ENCODE data around the gene ARGLU1.

Gene ARGLU1

GRCh38 chr13:106597749-106598395, 29.9 kb upstream of the ARGLU1 start:
- WGBS, 2 donors (ENCODE audit: extremely low coverage in 2 of 2, insufficient read length in 2 of 2, insufficient replicate concordance in 1 of 2), result no CpG with 5 or more reads among the region's 7 CpGs

GRCh38 chr13:106597186-106597585, 29.2 kb upstream of the ARGLU1 start:
- Histone ChIP-seq H2BK12ac (ENCODE audit: low read length) (no peak overlapping the region), H3K79me1 (ENCODE audit: low read depth, low read length) (no peaks in the 10 kb centered on the region), H3K27ac (replicated peaks; ENCODE audit: low read length) (no peak overlapping the region), H3K4me1 (ENCODE audit: control insufficient read depth in 2 of 2, insufficient read depth in 1 of 2, low read depth in 1 of 2, low read length in 2 of 2) (peaks cover 0 to 4% of the 10 kb centered on the region in 2 donors), H2BK120ac (ENCODE audit: low read depth, low read length) (no peak overlapping the region), H3K9ac (ENCODE audit: low read depth, low read length, poor library complexity) (no peak overlapping the region), H2BK5ac (ENCODE audit: low read length) (no peak overlapping the region), H3K4ac (ENCODE audit: low read length) (no peak overlapping the region), H3K9me3 (replicated peaks in 1 of 2; ENCODE audit: control insufficient read depth in 2 of 2, insufficient read depth in 1 of 2, low read depth in 1 of 2, low read length in 2 of 2) (peaks cover 0 to 2% of the 10 kb centered on the region in 2 donors), H3K4me3 (ENCODE audit: low read length in 2 of 2) (no peak overlapping the region), H3K23ac (ENCODE audit: low read depth, low read length, poor library complexity) (no peak overlapping the region), H3K27me3 (ENCODE audit: control insufficient read depth in 3 of 3, insufficient read depth in 3 of 3, low read depth in 1 of 3, low read length in 3 of 3) (peaks cover 0 to 4% (median 0%) of the 10 kb centered on the region in 3 experiments), H2BK15ac (ENCODE audit: low read length) (no peak overlapping the region), H4K91ac (ENCODE audit: low read depth, low read length, poor library complexity) (no peak overlapping the region), H3K18ac (ENCODE audit: low read length) (no peak overlapping the region), H2AFZ (ENCODE audit: low read length) (no peak overlapping the region), H2AK5ac (ENCODE audit: low read depth, low read length) (no peak overlapping the region), H4K8ac (ENCODE audit: low read depth, low read length) (no peak overlapping the region), H3K4me2 (ENCODE audit: insufficient read depth, low read length, poor library complexity, severe bottlenecking) (no peak overlapping the region), H3K14ac (ENCODE audit: low read length) (no peak overlapping the region), H3K36me3 (replicated peaks in 1 of 2; ENCODE audit: control insufficient read depth in 2 of 2, insufficient read depth in 2 of 2, low read length in 2 of 2) (no peaks in the 10 kb centered on the region)
- DNase-seq (ENCODE audit: low spot score), result no peak
- no CpG with 5 or more reads among the region's 5 CpGs for WGBS, 2 donors (ENCODE audit: extremely low coverage in 2 of 2, insufficient read length in 2 of 2, insufficient replicate concordance in 1 of 2)

More at GRCh38 chr13:106597749-106598395, 29.9 kb upstream of the ARGLU1 start:
- no peak overlapping the region for H3K27ac ChIP-seq (replicated peaks; ENCODE audit: low read length)
- DNase-seq (ENCODE audit: low spot score), result no peak
- no peak overlapping the region for H4K8ac ChIP-seq (ENCODE audit: low read depth, low read length)
- no peak overlapping the region for H2BK120ac ChIP-seq (ENCODE audit: low read depth, low read length)
- H2AK5ac ChIP-seq (ENCODE audit: low read depth, low read length), result no peak overlapping the region
- no peaks in the 10 kb centered on the region for H3K36me3 ChIP-seq (replicated peaks in 1 of 2; ENCODE audit: control insufficient read depth in 2 of 2, insufficient read depth in 2 of 2, low read length in 2 of 2)
- peaks cover 0 to 2% of the 10 kb centered on the region in 2 donors for H3K9me3 ChIP-seq (replicated peaks in 1 of 2; ENCODE audit: control insufficient read depth in 2 of 2, insufficient read depth in 1 of 2, low read depth in 1 of 2, low read length in 2 of 2)
- no peak overlapping the region for H3K4ac ChIP-seq (ENCODE audit: low read length)
- H2AFZ ChIP-seq (ENCODE audit: low read length), result no peak overlapping the region
- H2BK5ac ChIP-seq (ENCODE audit: low read length), result no peak overlapping the region
- H3K18ac ChIP-seq (ENCODE audit: low read length), result no peak overlapping the region
- no peak overlapping the region for H2BK12ac ChIP-seq (ENCODE audit: low read length)
- H3K14ac ChIP-seq (ENCODE audit: low read length), result no peak overlapping the region
- no peak overlapping the region for H3K4me3 ChIP-seq (ENCODE audit: low read length in 2 of 2)
- peaks cover 0 to 4% (median 0%) of the 10 kb centered on the region in 3 experiments for H3K27me3 ChIP-seq (ENCODE audit: control insufficient read depth in 3 of 3, insufficient read depth in 3 of 3, low read depth in 1 of 3, low read length in 3 of 3)
- H3K23ac ChIP-seq (ENCODE audit: low read depth, low read length, poor library complexity), result no peak overlapping the region
- H3K4me2 ChIP-seq (ENCODE audit: insufficient read depth, low read length, poor library complexity, severe bottlenecking), result no peak overlapping the region
- peaks cover 0 to 4% of the 10 kb centered on the region in 2 donors for H3K4me1 ChIP-seq (ENCODE audit: control insufficient read depth in 2 of 2, insufficient read depth in 1 of 2, low read depth in 1 of 2, low read length in 2 of 2)
- H4K91ac ChIP-seq (ENCODE audit: low read depth, low read length, poor library complexity), result no peak overlapping the region
- no peak overlapping the region for H2BK15ac ChIP-seq (ENCODE audit: low read length)
- H3K9ac ChIP-seq (ENCODE audit: low read depth, low read length, poor library complexity), result no peak overlapping the region
- no peaks in the 10 kb centered on the region for H3K79me1 ChIP-seq (ENCODE audit: low read depth, low read length)

- Histone ChIP-seq H4K8ac (ENCODE audit: low read depth, low read length) (peak overlapping the region; percentile 78), H3K4me3 (ENCODE audit: low read length in 2 of 2) (peak overlapping the region in 1 of 2 donors; percentile 65), H3K79me1 (ENCODE audit: low read depth, low read length) (no peaks in the 10 kb centered on the region), H3K4me2 (ENCODE audit: insufficient read depth, low read length, poor library complexity, severe bottlenecking) (no peak overlapping the region), H3K14ac (ENCODE audit: low read length) (no peak overlapping the region), H2BK5ac (ENCODE audit: low read length) (no peak overlapping the region), H3K9ac (ENCODE audit: low read depth, low read length, poor library complexity) (peak overlapping the region; percentile 18), H2AK5ac (ENCODE audit: low read depth, low read length) (no peak overlapping the region), H3K18ac (ENCODE audit: low read length) (peak overlapping the region; percentile 23), H3K36me3 (replicated peaks in 1 of 2; ENCODE audit: control insufficient read depth in 2 of 2, insufficient read depth in 2 of 2, low read length in 2 of 2) (no peaks in the 10 kb centered on the region), H3K23ac (ENCODE audit: low read depth, low read length, poor library complexity) (peak overlapping the region; percentile 4), H3K27me3 (ENCODE audit: control insufficient read depth in 3 of 3, insufficient read depth in 3 of 3, low read depth in 1 of 3, low read length in 3 of 3) (peaks cover 0 to 4% (median 0%) of the 10 kb centered on the region in 3 experiments), H3K9me3 (replicated peaks in 1 of 2; ENCODE audit: control insufficient read depth in 2 of 2, insufficient read depth in 1 of 2, low read depth in 1 of 2, low read length in 2 of 2) (peaks cover 0 to 2% of the 10 kb centered on the region in 2 donors), H3K27ac (replicated peaks; ENCODE audit: low read length) (no peak overlapping the region), H2BK12ac (ENCODE audit: low read length) (no peak overlapping the region), H4K91ac (ENCODE audit: low read depth, low read length, poor library complexity) (peak overlapping the region; percentile 87), H2AFZ (ENCODE audit: low read length) (no peak overlapping the region), H3K4ac (ENCODE audit: low read length) (no peak overlapping the region), H2BK15ac (ENCODE audit: low read length) (no peak overlapping the region), H3K4me1 (ENCODE audit: control insufficient read depth in 2 of 2, insufficient read depth in 1 of 2, low read depth in 1 of 2, low read length in 2 of 2) (peaks cover 0 to 4% of the 10 kb centered on the region in 2 donors), H2BK120ac (ENCODE audit: low read depth, low read length) (no peak overlapping the region)
- DNase-seq (ENCODE audit: low spot score), result no peak
- no CpG with 5 or more reads among the region's 10 CpGs for WGBS, 2 donors (ENCODE audit: extremely low coverage in 2 of 2, insufficient read length in 2 of 2, insufficient replicate concordance in 1 of 2)
Observed at GRCh38 chr13:106596275-106596937, 28.5 kb upstream of the ARGLU1 start.

- no peak for DNase-seq (ENCODE audit: low spot score)
- H2BK12ac ChIP-seq (ENCODE audit: low read length), result no peak overlapping the region
Observed at GRCh38 chr13:106595625-106596024, 27.7 kb upstream of the ARGLU1 start.

More at GRCh38 chr13:106595625-106596024, 27.7 kb upstream of the ARGLU1 start:
- no peak overlapping the region for H2BK120ac ChIP-seq (ENCODE audit: low read depth, low read length)
- no peak overlapping the region for H2BK5ac ChIP-seq (ENCODE audit: low read length)
- H3K23ac ChIP-seq (ENCODE audit: low read depth, low read length, poor library complexity), result no peak overlapping the region
- peaks cover 0 to 4% (median 0%) of the 10 kb centered on the region in 3 experiments for H3K27me3 ChIP-seq (ENCODE audit: control insufficient read depth in 3 of 3, insufficient read depth in 3 of 3, low read depth in 1 of 3, low read length in 3 of 3)
- peaks cover 0 to 2% of the 10 kb centered on the region in 2 donors for H3K9me3 ChIP-seq (replicated peaks in 1 of 2; ENCODE audit: control insufficient read depth in 2 of 2, insufficient read depth in 1 of 2, low read depth in 1 of 2, low read length in 2 of 2)
- no peaks in the 10 kb centered on the region for H3K79me1 ChIP-seq (ENCODE audit: low read depth, low read length)
- no peak overlapping the region for H3K4me3 ChIP-seq (ENCODE audit: low read length in 2 of 2)
- H3K14ac ChIP-seq (ENCODE audit: low read length), result no peak overlapping the region
- no peak overlapping the region for H4K8ac ChIP-seq (ENCODE audit: low read depth, low read length)
- H3K4ac ChIP-seq (ENCODE audit: low read length), result no peak overlapping the region
- WGBS, 2 donors (ENCODE audit: extremely low coverage in 2 of 2, insufficient read length in 2 of 2, insufficient replicate concordance in 1 of 2), result no CpG with 5 or more reads among the region's 6 CpGs
- H2AK5ac ChIP-seq (ENCODE audit: low read depth, low read length), result no peak overlapping the region
- H4K91ac ChIP-seq (ENCODE audit: low read depth, low read length, poor library complexity), result no peak overlapping the region
- peak overlapping the region; percentile 18 for H3K9ac ChIP-seq (ENCODE audit: low read depth, low read length, poor library complexity)
- no peak overlapping the region for H3K27ac ChIP-seq (replicated peaks; ENCODE audit: low read length)
- peaks cover 0 to 4% of the 10 kb centered on the region in 2 donors for H3K4me1 ChIP-seq (ENCODE audit: control insufficient read depth in 2 of 2, insufficient read depth in 1 of 2, low read depth in 1 of 2, low read length in 2 of 2)
- no peak overlapping the region for H2BK15ac ChIP-seq (ENCODE audit: low read length)
- H3K4me2 ChIP-seq (ENCODE audit: insufficient read depth, low read length, poor library complexity, severe bottlenecking), result no peak overlapping the region
- H3K18ac ChIP-seq (ENCODE audit: low read length), result no peak overlapping the region
- no peaks in the 10 kb centered on the region for H3K36me3 ChIP-seq (replicated peaks in 1 of 2; ENCODE audit: control insufficient read depth in 2 of 2, insufficient read depth in 2 of 2, low read length in 2 of 2)
- no peak overlapping the region for H2AFZ ChIP-seq (ENCODE audit: low read length)
